ENCODE data around the gene KCNK17.

KCNK17 gene

GRCh38 chr6:39281312-39281980 lies 32.8 kb downstream of the KCNK17 start:
- DNase-seq = no peak
- in situ Hi-C loops (cut with HindIII; ENCODE audit: low pct_ligation_motif_present, low pct_unique_long_range_greater_than_20kb, low sequenced_read_pairs) = no loop called here

- DNase-seq = peak; percentile 4
- in situ Hi-C loops (cut with HindIII; ENCODE audit: low pct_ligation_motif_present, low pct_unique_long_range_greater_than_20kb, low sequenced_read_pairs) = no loop called here
Measured at GRCh38 chr6:39280247-39280731, 33.9 kb downstream of the KCNK17 start.

GRCh38 chr6:39279539-39279938 lies 34.7 kb downstream of the KCNK17 start:
- DNase-seq = no peak
- in situ Hi-C loops (cut with HindIII; ENCODE audit: low pct_ligation_motif_present, low pct_unique_long_range_greater_than_20kb, low sequenced_read_pairs) = no loop called here

- in situ Hi-C loops (cut with HindIII; ENCODE audit: low pct_ligation_motif_present, low pct_unique_long_range_greater_than_20kb, low sequenced_read_pairs) = no loop called here
- DNase-seq = no peak
Measured at GRCh38 chr6:39276379-39276995, 37.7 kb downstream of the KCNK17 start.

- in situ Hi-C loops (cut with HindIII; ENCODE audit: low pct_ligation_motif_present, low pct_unique_long_range_greater_than_20kb, low sequenced_read_pairs) = no loop called here
- no peak for DNase-seq
Measured at GRCh38 chr6:39274903-39275302, 39.3 kb downstream of the KCNK17 start.

GRCh38 chr6:39274471-39274870 lies 39.7 kb downstream of the KCNK17 start:
- in situ Hi-C loops (cut with HindIII; ENCODE audit: low pct_ligation_motif_present, low pct_unique_long_range_greater_than_20kb, low sequenced_read_pairs) = no loop called here
- DNase-seq = no peak

- in situ Hi-C loops (cut with HindIII; ENCODE audit: low pct_ligation_motif_present, low pct_unique_long_range_greater_than_20kb, low sequenced_read_pairs) = no loop called here
- DNase-seq = no peak
Measured at GRCh38 chr6:39273406-39273821, 40.8 kb downstream of the KCNK17 start.

GRCh38 chr6:39269961-39270360 lies 44.3 kb downstream of the KCNK17 start:
- no peak for DNase-seq
- in situ Hi-C loops (cut with HindIII; ENCODE audit: low pct_ligation_motif_present, low pct_unique_long_range_greater_than_20kb, low sequenced_read_pairs) = no loop called here

GRCh38 chr6:39268721-39269120 lies 45.5 kb downstream of the KCNK17 start:
- in situ Hi-C loops (cut with HindIII; ENCODE audit: low pct_ligation_motif_present, low pct_unique_long_range_greater_than_20kb, low sequenced_read_pairs) = no loop called here
- no peak for DNase-seq

- DNase-seq = no peak
- in situ Hi-C loops (cut with HindIII; ENCODE audit: low pct_ligation_motif_present, low pct_unique_long_range_greater_than_20kb, low sequenced_read_pairs) = no loop called here
Measured at GRCh38 chr6:39268171-39268570, 46.0 kb downstream of the KCNK17 start.

GRCh38 chr6:39266782-39267355 lies 47.4 kb downstream of the KCNK17 start:
- DNase-seq = no peak
- in situ Hi-C loops (cut with HindIII; ENCODE audit: low pct_ligation_motif_present, low pct_unique_long_range_greater_than_20kb, low sequenced_read_pairs) = no loop called here

- no peak for DNase-seq
- in situ Hi-C loops (cut with HindIII; ENCODE audit: low pct_ligation_motif_present, low pct_unique_long_range_greater_than_20kb, low sequenced_read_pairs) = no loop called here
Measured at GRCh38 chr6:39266375-39266774, 47.8 kb downstream of the KCNK17 start.

- DNase-seq = no peak
- in situ Hi-C loops (cut with HindIII; ENCODE audit: low pct_ligation_motif_present, low pct_unique_long_range_greater_than_20kb, low sequenced_read_pairs) = no loop called here
Measured at GRCh38 chr6:39263303-39264037, 50.7 kb downstream of the KCNK17 start.

- in situ Hi-C loops (cut with HindIII; ENCODE audit: low pct_ligation_motif_present, low pct_unique_long_range_greater_than_20kb, low sequenced_read_pairs) = no loop called here
- DNase-seq = no peak
Measured at GRCh38 chr6:39261751-39262150, 52.5 kb downstream of the KCNK17 start.

- no peak for DNase-seq
- in situ Hi-C loops (cut with HindIII; ENCODE audit: low pct_ligation_motif_present, low pct_unique_long_range_greater_than_20kb, low sequenced_read_pairs) = no loop called here
Measured at GRCh38 chr6:39260953-39261352, 53.3 kb downstream of the KCNK17 start.

GRCh38 chr6:39260456-39260855 lies 53.8 kb downstream of the KCNK17 start:
- no peak for DNase-seq
- in situ Hi-C loops (cut with HindIII; ENCODE audit: low pct_ligation_motif_present, low pct_unique_long_range_greater_than_20kb, low sequenced_read_pairs) = no loop called here

GRCh38 chr6:39256294-39256940 lies 57.8 kb downstream of the KCNK17 start:
- in situ Hi-C loops (cut with HindIII; ENCODE audit: low pct_ligation_motif_present, low pct_unique_long_range_greater_than_20kb, low sequenced_read_pairs) = no loop called here
- DNase-seq = no peak

- DNase-seq = no peak
- in situ Hi-C loops (cut with HindIII; ENCODE audit: low pct_ligation_motif_present, low pct_unique_long_range_greater_than_20kb, low sequenced_read_pairs) = no loop called here
Measured at GRCh38 chr6:39254999-39255535, 59.2 kb downstream of the KCNK17 start.

- in situ Hi-C loops (cut with HindIII; ENCODE audit: low pct_ligation_motif_present, low pct_unique_long_range_greater_than_20kb, low sequenced_read_pairs) = no loop called here
- no peak for DNase-seq
Measured at GRCh38 chr6:39251406-39251805, 62.8 kb downstream of the KCNK17 start.

Data from ACHN (cell line).